ENCODE data around the gene TAOK3. TPM values are rescaled to one million over a fixed set of nuclear protein-coding genes. Genes with fewer than 3 reads are reported as not detected.

The TAOK3 gene
- total and polyA plus RNA-seq, 10 of the 15 experiments (the other 5 are each of a cell fraction or from before 2014, with no cell fraction given) = 41.3 to 131 (median 57.8) TPM

GRCh38 chr12:118354903-118355302, 17.8 kb downstream of the TAOK3 start:
- Histone ChIP-seq H3K4me3 (no peak overlapping the region), H3K9me3 (replicated peaks; ENCODE audit: control insufficient read depth, insufficient read depth, low read length) (peaks cover 6% of the 10 kb centered on the region), H3K4me2 (ENCODE audit: control insufficient read depth, insufficient read depth) (no peak overlapping the region), H3K4me1 (ENCODE audit: control insufficient read depth, insufficient read depth, low read length) (peaks cover 6% of the 10 kb centered on the region; the same call in 1 of the 2 replicates), H3K9ac (ENCODE audit: control insufficient read depth, insufficient read depth, low read length) (no peak overlapping the region), H3K79me2 (ENCODE audit: control insufficient read depth, insufficient read depth, low read length) (peaks cover 81% of the 10 kb centered on the region), H2AFZ (ENCODE audit: control insufficient read depth, low read depth, low read length) (no peak overlapping the region), H4K20me1 (ENCODE audit: control insufficient read depth, insufficient read depth) (no peaks in the 10 kb centered on the region), H3K27ac (ENCODE audit: control insufficient read depth, insufficient read depth) (no peak overlapping the region), H3K27me3 (replicated peaks in 1 of 2; ENCODE audit: control insufficient read depth in 2 of 2, insufficient read depth in 2 of 2, low read length in 1 of 2) (no peaks in the 10 kb centered on the region), H3K36me3 (ENCODE audit: control insufficient read depth in 2 of 2, insufficient read depth in 2 of 2, low read length in 1 of 2) (peaks cover 0 to 4% of the 10 kb centered on the region in 2 experiments; a peak in 1 of 4 replicates)
- ChIA-PET CTCF (interaction anchor here (0.9 to 7.6 kb wide), 7 partner anchors 7 to 172 kb away, joined by 4 to 98 read pairs (median 67); partner anchors contain the start of gene SUDS3), POLR2A (interaction anchor here (0.5 to 5.9 kb wide), 5 partner anchors 8 to 140 kb away, joined by 4 to 68 read pairs (median 5); no protein-coding TSS in a partner anchor), SMC1A (ENCODE audit: uncharacterized antibody, unreplicated experiment) (interaction anchor here (0.8 to 8.7 kb wide), 9 partner anchors 9 to 171 kb away, joined by 3 to 125 read pairs (median 62); partner anchors contain the start of genes SUDS3 and TAOK3), RAD21 (ENCODE audit: unreplicated experiment) (interaction anchor here (0.8 to 6.9 kb wide), 9 partner anchors 8 to 170 kb away, joined by 4 to 98 read pairs (median 48); partner anchors contain the start of gene SUDS3)
- 63% methylated on average over 1 of the region's 1 CpG for WGBS (ENCODE audit: insufficient coverage, insufficient replicate concordance, low lambda C conversion rate, missing lambda C conversion rate)
- in situ Hi-C loops (cut with MboI) = loop anchor here (5.0 kb wide), 1 partner anchor 43 kb away; no protein-coding TSS in a partner anchor
- DNase-seq (ENCODE audit: low read depth, low spot score) (no peak), FAIRE-seq (no peak), ATAC-seq (no peak)
- intact Hi-C loops (cut with micrococcal nuclease; ENCODE audit: unreplicated experiment) = loop anchor here (5.0 kb wide), 2 partner anchors 118 to 173 kb away; no protein-coding TSS in a partner anchor
- no TSS peak for BruUV-seq (replicated peaks)
- TF ChIP-seq SP1 (IDR thresholded peaks at IDR 0.05; ENCODE audit: low read depth, low read length) (no peak), TAF1 (IDR thresholded peaks at IDR 0.05; ENCODE audit: borderline replicate concordance, low read depth, low read length) (no peak), GATAD2B (conservative IDR thresholded peaks at IDR 0.05; ENCODE audit: low read depth) (no peak), SRF (IDR thresholded peaks at IDR 0.05; ENCODE audit: low read depth in 2 of 2, low read length in 2 of 2) (no peak), SUPT20H (IDR thresholded peaks at IDR 0.05; ENCODE audit: borderline replicate concordance, control insufficient read depth, low read depth, low read length) (no peak), USF2 (IDR thresholded peaks at IDR 0.05; ENCODE audit: borderline replicate concordance, low read depth, low read length) (no peak), CTCF (IDR thresholded peaks at IDR 0.05 in 2 of 3, conservative IDR thresholded peaks at IDR 0.05 in 1 of 3; ENCODE audit: control insufficient read depth in 2 of 3, extremely low read depth in 1 of 3, insufficient read depth in 1 of 3, low read depth in 3 of 3, low read length in 3 of 3) (no peak), CUX1 (IDR thresholded peaks at IDR 0.05; ENCODE audit: insufficient replicate concordance, low read depth, low read length) (no peak), RB1 (IDR thresholded peaks at IDR 0.05; ENCODE audit: borderline replicate concordance) (no peak), ZNF274 (IDR thresholded peaks at IDR 0.05; ENCODE audit: insufficient read depth, insufficient read length) (no peak), SUZ12 (IDR thresholded peaks at IDR 0.05; ENCODE audit: unreplicated experiment) (no peak), RAD21 (IDR thresholded peaks at IDR 0.05; ENCODE audit: insufficient read depth, low read depth, low read length) (no peak), ZNF24 (IDR thresholded peaks at IDR 0.05) (no peak), TCF7 (IDR thresholded peaks at IDR 0.05; ENCODE audit: borderline replicate concordance) (no peak), CREM (IDR thresholded peaks at IDR 0.05; ENCODE audit: low read depth) (no peak), MTA3 (IDR thresholded peaks at IDR 0.05; ENCODE audit: borderline replicate concordance, low read length) (no peak), BRCA1 (IDR thresholded peaks at IDR 0.05; ENCODE audit: low read depth, low read length) (no peak)
